Measurements from ENCODE around the gene ZBTB7A. TPM values are rescaled to one million over a fixed set of nuclear protein-coding genes. Genes with fewer than 3 reads are reported as not detected.

ZBTB7A gene
- total RNA-seq, 1 donor from 2014 or later: 15.3 TPM

- H3K4me3 ChIP-seq (ENCODE audit: low read depth, low read length): no peak overlapping the region
- peaks cover 23% of the 10 kb centered on the region for H3K36me3 ChIP-seq (ENCODE audit: control insufficient read depth, insufficient read depth, low read length)
- no peaks in the 10 kb centered on the region for H3K27me3 ChIP-seq (ENCODE audit: control insufficient read depth, insufficient read depth, low read length)
- no peak for TF ChIP-seq CTCF (IDR thresholded peaks at IDR 0.05; ENCODE audit: insufficient read depth, low read length, severe bottlenecking)
- DNase-seq (ENCODE audit: low read depth) (no peak), FAIRE-seq (no peak)
Observed at GRCh38 chr19:4097501-4097900, 30.8 kb upstream of the ZBTB7A start.

- H3K27me3 ChIP-seq (ENCODE audit: control insufficient read depth, insufficient read depth, low read length): no peaks in the 10 kb centered on the region
- peaks cover 19% of the 10 kb centered on the region for H3K36me3 ChIP-seq (ENCODE audit: control insufficient read depth, insufficient read depth, low read length)
- no peak for TF ChIP-seq CTCF (IDR thresholded peaks at IDR 0.05; ENCODE audit: insufficient read depth, low read length, severe bottlenecking)
- H3K4me3 ChIP-seq (ENCODE audit: low read depth, low read length): no peak overlapping the region
- no peak for DNase-seq (ENCODE audit: low read depth)
- no peak for FAIRE-seq
Observed at GRCh38 chr19:4096049-4096892, 29.6 kb upstream of the ZBTB7A start.

GRCh38 chr19:4095488-4095844 lies 28.8 kb upstream of the ZBTB7A start:
- no peaks in the 10 kb centered on the region for H3K27me3 ChIP-seq (ENCODE audit: control insufficient read depth, insufficient read depth, low read length)
- no peak for TF ChIP-seq CTCF (IDR thresholded peaks at IDR 0.05; ENCODE audit: insufficient read depth, low read length, severe bottlenecking)
- H3K36me3 ChIP-seq (ENCODE audit: control insufficient read depth, insufficient read depth, low read length): peaks cover 17% of the 10 kb centered on the region
- H3K4me3 ChIP-seq (ENCODE audit: low read depth, low read length): no peak overlapping the region
- no peak for DNase-seq (ENCODE audit: low read depth)
- no peak for FAIRE-seq

- FAIRE-seq: no peak
- no peak overlapping the region for H3K4me3 ChIP-seq (ENCODE audit: low read depth, low read length)
- DNase-seq (ENCODE audit: low read depth): no peak
- TF ChIP-seq CTCF (IDR thresholded peaks at IDR 0.05; ENCODE audit: insufficient read depth, low read length, severe bottlenecking): no peak
- peaks cover 18% of the 10 kb centered on the region for H3K36me3 ChIP-seq (ENCODE audit: control insufficient read depth, insufficient read depth, low read length)
- H3K27me3 ChIP-seq (ENCODE audit: control insufficient read depth, insufficient read depth, low read length): no peaks in the 10 kb centered on the region
Observed at GRCh38 chr19:4094761-4095487, 28.2 kb upstream of the ZBTB7A start.

- DNase-seq (ENCODE audit: low read depth) (no peak), FAIRE-seq (no peak)
- H3K27me3 ChIP-seq (ENCODE audit: control insufficient read depth, insufficient read depth, low read length): no peaks in the 10 kb centered on the region
- H3K4me3 ChIP-seq (ENCODE audit: low read depth, low read length): no peak overlapping the region
- peaks cover 17% of the 10 kb centered on the region for H3K36me3 ChIP-seq (ENCODE audit: control insufficient read depth, insufficient read depth, low read length)
- TF ChIP-seq CTCF (IDR thresholded peaks at IDR 0.05; ENCODE audit: insufficient read depth, low read length, severe bottlenecking): no peak
Observed at GRCh38 chr19:4094291-4094690, 27.6 kb upstream of the ZBTB7A start.

Measured in bronchial epithelial cell (primary cell).